ENCODE measurements around the gene TBXAS1.
"Not testable (repeated sequence)": the region's sequence is repeated elsewhere in the genome, so short reads cannot be mapped to it uniquely, and the experiment has no call there.

The TBXAS1 gene

GRCh38 chr7:139897422-139898090, 68.5 kb downstream of the TBXAS1 start:
- H3K27ac ChIP-seq = no peak overlapping the region
- no peak for TF ChIP-seq CTCF (conservative IDR thresholded peaks at IDR 0.05)

- TF ChIP-seq CTCF (conservative IDR thresholded peaks at IDR 0.05) = no peak
- H3K27ac ChIP-seq = no peak overlapping the region
These were observed 69.4 kb downstream of the TBXAS1 start for GRCh38 chr7:139898483-139898882.

- no peak for TF ChIP-seq CTCF (conservative IDR thresholded peaks at IDR 0.05)
- H3K27ac ChIP-seq = no peak overlapping the region
These were observed 70.4 kb downstream of the TBXAS1 start for GRCh38 chr7:139899328-139899955.

GRCh38 chr7:139900326-139900725, 71.3 kb downstream of the TBXAS1 start:
- no peak overlapping the region for H3K27ac ChIP-seq
- TF ChIP-seq CTCF (conservative IDR thresholded peaks at IDR 0.05) = no peak

- TF ChIP-seq CTCF (conservative IDR thresholded peaks at IDR 0.05) = no peak
- H3K27ac ChIP-seq = no peak overlapping the region
These were observed 72.2 kb downstream of the TBXAS1 start for GRCh38 chr7:139901056-139901795.

GRCh38 chr7:139901901-139902300, 72.8 kb downstream of the TBXAS1 start:
- H3K27ac ChIP-seq = no peak overlapping the region
- TF ChIP-seq CTCF (conservative IDR thresholded peaks at IDR 0.05) = no peak

GRCh38 chr7:139902436-139903102, 73.5 kb downstream of the TBXAS1 start:
- no peak for TF ChIP-seq CTCF (conservative IDR thresholded peaks at IDR 0.05)
- no peak overlapping the region for H3K27ac ChIP-seq

GRCh38 chr7:139903103-139903477, 74.0 kb downstream of the TBXAS1 start:
- H3K27ac ChIP-seq = not testable (repeated sequence)
